Effector memory CD8-positive, alpha-beta T cell (primary cell): ENCODE measurements around the gene SNRNP70.
A peak's percentile ranks its signal among the peaks of the same experiment; 100 is the strongest.
"Not testable (repeated sequence)": the region's sequence is repeated elsewhere in the genome, so short reads cannot be mapped to it uniquely, and the experiment has no call there.

ENCODE experiments used
- ATAC-seq: fragments of 150-1000 bp; cut with Tn5 transposase; replicated peaks from 2 replicates; pipeline ENCODE4 v1.10.0; 2021; ENCODE audit warnings: mild to moderate bottlenecking, moderate library complexity
- DNase-seq, 3 experiments: peaks; one replicate each; pipeline ENCODE4 v3.0.0; 2021
- H3K27ac Mint-ChIP-seq, 2 donors: one replicate each; pipeline ENCODE4 v1.8.0; 2022; ENCODE audit warnings: mild to moderate bottlenecking in 2 of 2, mixed read lengths in 2 of 2, moderate library complexity in 2 of 2
- H3K27me3 Mint-ChIP-seq, 2 donors: one replicate each; pipeline ENCODE4 v1.8.0; 2022; ENCODE audit warnings: mixed read lengths in 2 of 2
- H3K36me3 Mint-ChIP-seq: one replicate; pipeline ENCODE4 v1.8.0; 2022; ENCODE audit warnings: mild to moderate bottlenecking, moderate library complexity, mixed read lengths; ENCODE audit not compliant: insufficient read depth
- H3K4me1 Mint-ChIP-seq, 2 donors: one replicate each; pipeline ENCODE4 v1.8.0; 2022; ENCODE audit warnings: low read depth in 2 of 2, mixed read lengths in 2 of 2
- H3K4me3 Mint-ChIP-seq, 2 donors: one replicate each; pipeline ENCODE4 v1.8.0; 2022; ENCODE audit warnings: mild to moderate bottlenecking in 2 of 2, mixed read lengths in 2 of 2, moderate library complexity in 2 of 2
- H3K9me3 Mint-ChIP-seq, 2 donors: one replicate each; pipeline ENCODE4 v1.8.0; 2022; ENCODE audit warnings: mixed read lengths in 2 of 2

The SNRNP70 gene

GRCh38 chr19:49056902-49057596 lies 28.2 kb upstream of the SNRNP70 start:
- Mint-ChIP-seq H3K27ac (peak overlapping the region; percentile 50 to 89), H3K4me3 (peak overlapping the region; percentile 84 to 87), H3K4me1 (peaks cover 18 to 27% of the 10 kb centered on the region in 2 donors), H3K27me3 (peaks cover 46 to 53% of the 10 kb centered on the region in 2 donors)
- not testable (repeated sequence) for DNase-seq, ATAC-seq, H3K36me3 Mint-ChIP-seq, H3K9me3 Mint-ChIP-seq

- DNase-seq (peak in 1 of 3 experiments; percentile 19), ATAC-seq (peak; percentile 48)
- H3K27ac Mint-ChIP-seq = peak within 1 kb of the TSS; percentile 50 to 89
These were observed 27.5 kb upstream of the SNRNP70 start, which contains the start of gene CGB7 for GRCh38 chr19:49057636-49058234. TSS of gene CGB7 (minus strand) at chr19:49057749. CDS start at chr19:49055375, 2,374 bp downstream.

GRCh38 chr19:49058562-49058961 lies 26.7 kb upstream of the SNRNP70 start:
- peaks cover 50 to 59% of the 10 kb centered on the region in 2 donors for H3K27me3 Mint-ChIP-seq
- DNase-seq (no peak), ATAC-seq (no peak)
- no peaks in the 10 kb centered on the region for H3K9me3 Mint-ChIP-seq
- H3K27ac Mint-ChIP-seq = no peak overlapping the region
- H3K4me3 Mint-ChIP-seq = peak overlapping the region; percentile 84 to 87
- H3K4me1 Mint-ChIP-seq = peaks cover 18 to 27% of the 10 kb centered on the region in 2 donors
- peaks cover 10% of the 10 kb centered on the region for H3K36me3 Mint-ChIP-seq

More at GRCh38 chr19:49057636-49058234, 27.5 kb upstream of the SNRNP70 start, which contains the start of gene CGB7:
- H3K4me3 Mint-ChIP-seq = peak within 1 kb of the TSS; percentile 84 to 87
- H3K36me3 Mint-ChIP-seq = peaks cover 10% of the 10 kb centered on the region
- peaks cover 18 to 27% of the 10 kb centered on the region in 2 donors for H3K4me1 Mint-ChIP-seq
- H3K27me3 Mint-ChIP-seq = peaks cover 46 to 53% of the 10 kb centered on the region in 2 donors
- no peaks in the 10 kb centered on the region for H3K9me3 Mint-ChIP-seq

- no peak for ATAC-seq
- H3K27ac Mint-ChIP-seq = no peak overlapping the region
- no peaks in the 10 kb centered on the region for H3K9me3 Mint-ChIP-seq
- DNase-seq = no peak
- H3K36me3 Mint-ChIP-seq = peaks cover 10% of the 10 kb centered on the region
- H3K4me1 Mint-ChIP-seq = peaks cover 18 to 27% of the 10 kb centered on the region in 2 donors
- H3K4me3 Mint-ChIP-seq = no peak overlapping the region
- H3K27me3 Mint-ChIP-seq = peaks cover 55 to 64% of the 10 kb centered on the region in 2 donors
These were observed 26.2 kb upstream of the SNRNP70 start for GRCh38 chr19:49059053-49059452.

- H3K27ac Mint-ChIP-seq = no peak overlapping the region
- H3K4me3 Mint-ChIP-seq = no peak overlapping the region
- ATAC-seq = no peak
- peaks cover 18 to 26% of the 10 kb centered on the region in 2 donors for H3K4me1 Mint-ChIP-seq
- no peak for DNase-seq
- no peaks in the 10 kb centered on the region for H3K9me3 Mint-ChIP-seq
- H3K36me3 Mint-ChIP-seq = peaks cover 6% of the 10 kb centered on the region
- H3K27me3 Mint-ChIP-seq = peaks cover 69 to 81% of the 10 kb centered on the region in 2 donors
These were observed 24.3 kb upstream of the SNRNP70 start for GRCh38 chr19:49061000-49061399.

GRCh38 chr19:49061445-49061844 lies 23.8 kb upstream of the SNRNP70 start:
- Mint-ChIP-seq H3K4me1 (peaks cover 18 to 21% of the 10 kb centered on the region in 2 donors), H3K9me3 (no peaks in the 10 kb centered on the region), H3K4me3 (no peak overlapping the region), H3K36me3 (peaks cover 6% of the 10 kb centered on the region), H3K27me3 (peaks cover 73 to 83% of the 10 kb centered on the region in 2 donors), H3K27ac (no peak overlapping the region)
- ATAC-seq (no peak), DNase-seq (no peak)

- H3K36me3 Mint-ChIP-seq = peaks cover 3% of the 10 kb centered on the region
- H3K4me3 Mint-ChIP-seq = no peak overlapping the region
- H3K27me3 Mint-ChIP-seq = peaks cover 67 to 83% of the 10 kb centered on the region in 2 donors
- ATAC-seq (no peak), DNase-seq (no peak)
- H3K9me3 Mint-ChIP-seq = no peaks in the 10 kb centered on the region
- H3K4me1 Mint-ChIP-seq = peaks cover 0 to 2% of the 10 kb centered on the region in 2 donors
- no peak overlapping the region for H3K27ac Mint-ChIP-seq
These were observed 21.1 kb upstream of the SNRNP70 start for GRCh38 chr19:49064029-49064629.

- H3K27ac Mint-ChIP-seq = no peak within 1 kb of the TSS
- peaks cover 71 to 88% of the 10 kb centered on the region in 2 donors for H3K27me3 Mint-ChIP-seq
- DNase-seq (no peak), ATAC-seq (no peak)
- H3K36me3 Mint-ChIP-seq = peaks cover 3% of the 10 kb centered on the region
- peaks cover 0 to 2% of the 10 kb centered on the region in 2 donors for H3K4me1 Mint-ChIP-seq
- H3K9me3 Mint-ChIP-seq = no peaks in the 10 kb centered on the region
- peak within 1 kb of the TSS in 1 of 2 donors; percentile 44 for H3K4me3 Mint-ChIP-seq
These were observed 20.3 kb upstream of the SNRNP70 start, which contains the start of gene NTF4 for GRCh38 chr19:49064768-49065611. TSS of gene NTF4 (minus strand) at chr19:49064818. CDS start at chr19:49061997, 2,821 bp downstream.

- H3K4me3 Mint-ChIP-seq = no peak overlapping the region
These were observed 19.2 kb upstream of the SNRNP70 start for GRCh38 chr19:49065905-49066512.

GRCh38 chr19:49067554-49067953 lies 17.7 kb upstream of the SNRNP70 start:
- Mint-ChIP-seq H3K4me3 (no peak overlapping the region), H3K36me3 (no peaks in the 10 kb centered on the region), H3K27me3 (peaks cover 68 to 88% of the 10 kb centered on the region in 2 donors), H3K9me3 (no peaks in the 10 kb centered on the region), H3K27ac (no peak overlapping the region), H3K4me1 (peaks cover 0 to 2% of the 10 kb centered on the region in 2 donors)
- ATAC-seq (no peak), DNase-seq (no peak)

More at GRCh38 chr19:49065905-49066512, 19.2 kb upstream of the SNRNP70 start:
- Mint-ChIP-seq H3K36me3 (no peaks in the 10 kb centered on the region), H3K27ac (no peak overlapping the region), H3K4me1 (peaks cover 0 to 2% of the 10 kb centered on the region in 2 donors), H3K9me3 (no peaks in the 10 kb centered on the region), H3K27me3 (peaks cover 75 to 88% of the 10 kb centered on the region in 2 donors)
- ATAC-seq (no peak), DNase-seq (no peak)

GRCh38 chr19:49069026-49069425 lies 16.2 kb upstream of the SNRNP70 start:
- H3K4me3 Mint-ChIP-seq = no peak overlapping the region
- H3K9me3 Mint-ChIP-seq = peaks cover 0 to 1% of the 10 kb centered on the region in 2 donors
- H3K4me1 Mint-ChIP-seq = peaks cover 7% of the 10 kb centered on the region in 2 donors
- DNase-seq = no peak
- no peak overlapping the region for H3K27ac Mint-ChIP-seq
- peaks cover 74 to 91% of the 10 kb centered on the region in 2 donors for H3K27me3 Mint-ChIP-seq
- H3K36me3 Mint-ChIP-seq = no peaks in the 10 kb centered on the region
- ATAC-seq = no peak

GRCh38 chr19:49070416-49070815 lies 14.8 kb upstream of the SNRNP70 start:
- peaks cover 7 to 9% of the 10 kb centered on the region in 2 donors for H3K4me1 Mint-ChIP-seq
- ATAC-seq = no peak
- peaks cover 0 to 1% of the 10 kb centered on the region in 2 donors for H3K9me3 Mint-ChIP-seq
- no peak for DNase-seq
- no peaks in the 10 kb centered on the region for H3K36me3 Mint-ChIP-seq
- no peak overlapping the region for H3K27ac Mint-ChIP-seq
- H3K4me3 Mint-ChIP-seq = no peak overlapping the region
- H3K27me3 Mint-ChIP-seq = peaks cover 75 to 92% of the 10 kb centered on the region in 2 donors
